HL-60/S4 (cell line): ENCODE measurements around the gene SEZ6L.

Source experiments
- in situ Hi-C: fragments of 300-500 bp; cut with MboI; formaldehyde crosslinking; loops from 2 replicates; pipeline ENCODE4 v1.14.3; 2022; ENCODE audit warnings: low sequenced_read_pairs

The SEZ6L gene

GRCh38 chr22:26327306-26327705, 158.0 kb downstream of the SEZ6L start:
- in situ Hi-C loops, result loop anchor here (25.0 kb wide), 1 partner anchor 865 kb away; no protein-coding TSS in a partner anchor

GRCh38 chr22:26328221-26328620, 159.0 kb downstream of the SEZ6L start:
- in situ Hi-C loops, result loop anchor here (25.0 kb wide), 1 partner anchor 866 kb away; no protein-coding TSS in a partner anchor

GRCh38 chr22:26330971-26331625, 161.8 kb downstream of the SEZ6L start:
- in situ Hi-C loops, result loop anchor here (25.0 kb wide), 1 partner anchor 869 kb away; no protein-coding TSS in a partner anchor

- in situ Hi-C loops, result loop anchor here (25.0 kb wide), 1 partner anchor 871 kb away; no protein-coding TSS in a partner anchor
Observed at GRCh38 chr22:26333088-26333800, 164.0 kb downstream of the SEZ6L start.

DNA sequence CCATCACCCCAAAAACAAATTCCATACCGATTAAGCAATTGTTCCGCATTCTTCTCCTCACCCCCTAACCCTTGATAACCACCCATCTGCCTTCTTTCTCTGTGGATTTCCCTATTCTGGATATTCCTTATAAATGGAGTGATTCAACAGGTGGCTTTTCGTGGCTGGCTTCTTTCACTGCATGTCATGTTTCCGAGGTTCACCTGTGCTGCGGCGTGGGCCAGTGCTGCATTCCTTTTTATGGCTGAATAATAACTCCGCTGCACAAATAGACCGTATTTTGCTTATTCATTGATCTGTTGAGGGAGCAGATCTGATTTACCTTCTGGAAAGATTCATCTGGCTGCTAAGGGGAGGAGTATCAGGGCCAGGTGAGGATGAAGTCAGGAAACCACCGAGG, 165.0 kb downstream of the SEZ6L start:
- in situ Hi-C loops, result loop anchor here (25.0 kb wide), 1 partner anchor 872 kb away; no protein-coding TSS in a partner anchor

GRCh38 chr22:26336773-26337172, 167.5 kb downstream of the SEZ6L start:
- in situ Hi-C loops, result loop anchor here (25.0 kb wide), 1 partner anchor 874 kb away; no protein-coding TSS in a partner anchor

- in situ Hi-C loops, result loop anchor here (25.0 kb wide), 1 partner anchor 877 kb away; no protein-coding TSS in a partner anchor
Observed at GRCh38 chr22:26339755-26340154, 170.5 kb downstream of the SEZ6L start.

DNA sequence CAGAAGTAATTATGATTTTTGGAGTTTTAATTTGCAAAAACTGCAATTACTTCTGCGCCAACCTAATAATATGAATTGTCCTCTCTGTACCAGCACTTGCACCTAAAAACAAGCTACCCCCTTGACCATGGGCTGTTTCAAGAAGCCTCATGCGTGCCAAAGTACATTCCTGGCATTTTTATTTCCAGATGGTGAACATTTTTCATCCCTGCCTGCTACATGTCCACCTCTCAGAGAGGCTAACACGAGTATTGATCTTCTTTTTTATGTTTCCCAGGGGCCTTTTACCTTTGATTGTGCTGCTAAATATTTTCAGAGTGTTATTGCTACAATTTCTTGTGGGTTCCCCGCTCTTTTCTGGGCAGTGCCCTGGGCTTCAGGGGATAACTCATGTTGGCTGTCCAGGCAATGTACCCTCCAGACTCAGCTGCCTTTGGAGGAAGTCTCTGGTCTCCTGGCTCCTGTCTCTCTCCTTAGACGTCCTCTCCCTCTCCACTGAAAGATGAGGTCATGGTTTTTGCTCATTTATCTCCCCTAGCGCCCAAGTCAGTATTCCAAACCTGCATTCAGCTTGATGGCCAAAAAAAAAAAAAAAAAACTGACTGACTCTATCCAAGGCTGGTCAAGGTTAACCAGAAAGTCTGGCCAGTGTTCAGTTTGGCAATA, 173.6 kb downstream of the SEZ6L start:
- in situ Hi-C loops, result loop anchor here (25.0 kb wide), 1 partner anchor 881 kb away; no protein-coding TSS in a partner anchor

- in situ Hi-C loops, result loop anchor here (25.0 kb wide), 1 partner anchor 883 kb away; no protein-coding TSS in a partner anchor
Observed at GRCh38 chr22:26345496-26345895, 176.2 kb downstream of the SEZ6L start.

GRCh38 chr22:26348810-26349526, 179.7 kb downstream of the SEZ6L start:
- in situ Hi-C loops, result loop anchor here (25.0 kb wide), 1 partner anchor 887 kb away; no protein-coding TSS in a partner anchor

- in situ Hi-C loops, result no loop called here
Observed at GRCh38 chr22:26354707-26355106, 185.4 kb downstream of the SEZ6L start.

DNA sequence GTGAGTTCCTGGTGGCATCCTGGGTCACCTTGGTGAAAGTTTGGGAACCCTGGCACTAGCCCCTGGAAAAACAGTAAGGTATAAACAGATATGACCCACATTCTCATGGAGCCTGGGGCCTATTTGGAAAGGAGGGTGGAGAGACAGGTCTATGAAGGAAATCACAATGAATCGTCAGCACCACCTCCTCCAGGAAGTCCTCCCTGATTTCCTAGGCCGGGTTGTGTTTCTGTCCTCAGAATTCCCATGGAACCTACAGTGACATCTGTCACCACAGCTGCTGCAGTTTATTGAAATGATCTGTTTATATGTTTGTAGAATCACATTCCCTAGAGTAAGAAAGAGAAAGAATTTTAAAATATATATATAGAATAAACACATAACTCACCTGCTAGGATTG, 188.0 kb downstream of the SEZ6L start:
- in situ Hi-C loops, result no loop called here

GRCh38 chr22:26357813-26358212, 188.6 kb downstream of the SEZ6L start:
- in situ Hi-C loops, result no loop called here

- in situ Hi-C loops, result no loop called here
Observed at GRCh38 chr22:26359156-26359555, 189.9 kb downstream of the SEZ6L start.

- in situ Hi-C loops, result no loop called here
Observed at GRCh38 chr22:26360169-26360885, 191.1 kb downstream of the SEZ6L start.

- in situ Hi-C loops, result no loop called here
Observed at GRCh38 chr22:26362471-26362870, 193.2 kb downstream of the SEZ6L start.

DNA sequence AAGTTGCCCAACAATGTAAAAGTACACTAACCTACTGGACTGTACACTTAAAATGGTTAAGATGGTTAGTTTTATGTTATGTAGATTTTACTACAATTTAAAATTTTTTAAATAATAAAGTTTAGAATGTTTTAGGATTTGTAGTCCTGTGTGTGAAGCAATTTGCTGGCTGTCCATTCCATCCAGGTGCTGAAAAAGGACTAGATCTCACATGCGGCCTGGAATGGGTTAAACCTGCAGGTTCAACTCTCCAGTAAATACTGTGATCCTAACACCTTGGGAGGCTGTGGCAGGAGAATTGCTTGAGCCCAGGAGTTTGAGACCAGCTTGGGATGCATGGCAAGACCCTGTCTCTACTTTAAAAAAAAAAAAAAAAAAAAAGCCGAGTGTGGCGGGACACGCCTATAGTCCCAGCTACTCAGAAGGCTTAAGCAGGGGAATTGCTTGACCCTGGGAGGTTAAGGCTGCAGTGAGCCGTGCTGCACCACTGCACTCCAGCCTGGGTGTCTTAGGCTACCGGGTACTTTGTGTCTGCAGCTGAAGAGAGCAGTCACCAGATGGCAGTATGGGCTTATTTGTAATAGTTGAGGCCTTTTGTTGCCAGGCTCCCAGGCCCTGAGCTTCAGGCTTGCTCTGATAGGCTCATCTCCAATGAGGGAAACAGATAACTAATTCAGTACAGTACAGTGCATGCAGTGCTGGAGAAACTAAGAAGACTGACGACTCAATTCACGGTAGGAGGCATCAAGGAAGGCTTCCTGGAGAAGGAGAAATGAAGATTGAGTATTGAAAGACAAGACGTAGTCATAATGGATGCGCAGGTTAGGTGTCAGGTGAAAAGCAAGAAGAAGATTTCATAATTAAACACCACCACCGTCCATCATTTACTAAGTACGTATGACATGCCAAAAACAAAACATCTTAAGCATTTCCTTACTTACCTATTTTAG, 195.1 kb downstream of the SEZ6L start:
- in situ Hi-C loops, result no loop called here

DNA sequence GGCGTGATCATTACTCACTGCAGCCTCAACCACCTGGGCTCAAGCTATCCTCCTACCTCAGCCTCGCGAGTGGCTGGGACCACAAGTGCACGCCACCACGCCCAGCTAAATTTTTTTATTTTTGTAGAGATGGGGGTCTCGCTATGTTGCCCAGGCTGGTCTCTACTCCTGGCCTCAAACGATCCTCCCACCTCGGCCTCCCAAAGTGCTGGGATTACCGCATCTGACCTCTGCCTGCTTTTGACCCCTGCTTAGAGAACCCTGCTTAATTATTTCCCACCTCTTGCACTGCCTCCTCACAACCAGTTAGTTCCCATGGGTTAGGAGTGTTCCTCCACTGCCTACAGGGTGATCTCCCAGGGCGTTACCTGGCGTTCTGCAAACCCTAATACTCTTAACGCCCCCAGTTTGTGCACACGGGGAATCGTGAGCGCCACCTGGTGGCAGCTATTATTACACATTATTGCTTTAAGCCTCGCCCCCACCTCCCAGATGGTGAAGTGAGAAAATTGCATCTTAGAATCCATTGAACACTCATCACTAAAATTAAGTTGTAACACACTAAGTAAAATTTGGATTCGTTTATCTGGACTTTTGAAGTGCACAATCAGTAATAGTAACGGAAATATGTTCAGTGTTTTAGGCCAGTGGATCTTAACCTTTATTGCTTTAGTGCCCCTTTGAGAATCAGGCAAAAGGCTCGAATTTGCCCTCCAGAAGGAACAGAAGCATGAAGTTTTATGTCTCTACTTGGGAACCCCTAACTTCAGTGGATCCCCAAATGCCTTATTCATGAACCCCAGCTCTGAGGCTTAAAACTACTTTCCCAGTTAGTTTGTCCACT, 198.4 kb downstream of the SEZ6L start:
- in situ Hi-C loops, result no loop called here
